K562 (cell line): ENCODE results near the gene MYL10. TPM values are rescaled to one million over a fixed set of nuclear protein-coding genes. Genes with fewer than 3 reads are reported as not detected.
A peak's percentile ranks its signal among the peaks of the same experiment; 100 is the strongest.

Source experiments
- CBX3 ChIP-seq, 2 experiments: IDR thresholded peaks; 1 replicate in 1 of 2; 2 replicates in 1 of 2; pipeline ENCODE4 v1.6.1; 2012; ENCODE audit warnings: inconsistent platforms in 2 of 2, low read length in 2 of 2, borderline replicate concordance in 1 of 2, control low read depth in 1 of 2
- DDX20 ChIP-seq: fragments of 450-650 bp; IDR thresholded peaks from 2 replicates; pipeline ENCODE4 v1.6.1; 2016; ENCODE audit warnings: missing genetic modification characterization, low read depth, mild to moderate bottlenecking, missing compliant biosample characterization, moderate library complexity
- DPF2 ChIP-seq: fragments of 450-650 bp; IDR thresholded peaks from 2 replicates; pipeline ENCODE4 v1.6.1; 2016
- HDAC3 ChIP-seq: fragments of 450-650 bp; IDR thresholded peaks from 2 replicates; pipeline ENCODE4 v1.6.1; 2018; ENCODE audit warnings: borderline replicate concordance, mild to moderate bottlenecking, moderate library complexity; ENCODE audit not compliant: partially characterized antibody
- HDAC8 ChIP-seq: fragments of 450-650 bp; IDR thresholded peaks from 2 replicates; pipeline ENCODE4 v1.6.1; 2016; ENCODE audit warnings: mild to moderate bottlenecking, missing genetic modification characterization, moderate library complexity, missing compliant biosample characterization
- RAD51 ChIP-seq: fragments of 450-650 bp; IDR thresholded peaks from 2 replicates; pipeline ENCODE4 v1.7.1; 2016; ENCODE audit warnings: low read depth, mild to moderate bottlenecking, borderline replicate concordance
- TEAD4 ChIP-seq, 2 experiments: sonication (generic) in 1 of 2; formaldehyde crosslinking in 1 of 2; IDR thresholded peaks; 2 replicates each; pipeline versions ENCODE4 v1.6.1 to v1.8.0; 2012 to 2022; ENCODE audit warnings: borderline replicate concordance in 1 of 2, inconsistent platforms in 1 of 2, low read length in 1 of 2, mild to moderate bottlenecking in 1 of 2, missing genetic modification reagents in 1 of 2
- ZNF436 ChIP-seq: fragments of 250-450, 450-650 bp; sonication (Bioruptor Pico); formaldehyde crosslinking; IDR thresholded peaks from 2 replicates; pipeline ENCODE4 v1.7.0; 2020; ENCODE audit warnings: mild to moderate bottlenecking
- ZNF589 ChIP-seq: fragments of 200-800 bp; sonication (Bioruptor generic); IDR thresholded peaks from 2 replicates; pipeline ENCODE4 v1.6.1; 2016; ENCODE audit warnings: low read depth, missing genetic modification characterization, missing compliant biosample characterization
- polyA plus RNA-seq, 8 experiments: library from polyadenylated mRNA; depleted of rRNA in 4 of 8; stranded (reverse) in 5 of 8; unstranded in 3 of 8; fragments of >200 nt; fragmentation: Nextera tagmentation in 2 of 8; fragmentation: Illumina TruSeq in 1 of 8; extraction: Ambion mirVana in 2 of 8; extraction: Trizol in 1 of 8; gene quantifications; 2 replicates each; pipeline versions ENCODE4 v1.2.1 to v1.2.3, GENCODE V29; 2011 to 2014; ENCODE audit warnings: inconsistent platforms in 1 of 8, missing spikeins in 1 of 8
- total RNA-seq, 7 experiments: library from RNA; depleted of rRNA in 6 of 7; stranded (reverse); fragments of >200 nt in 6 of 7; fragmentation: Illumina TruSeq in 2 of 7; extraction: Trizol in 2 of 7; gene quantifications; 2 replicates each; pipeline versions ENCODE4 v1.2.1 to v1.2.3, GENCODE V29; 2011 to 2021; ENCODE audit warnings: low replicate concordance in 1 of 7
- TF ChIP-seq, protein P1 (sequence below): fragments of 450-650 bp; IDR thresholded peaks from 2 replicates; pipeline ENCODE4 v1.6.1; 2016; ENCODE audit warnings: antibody characterized with exemption
- TF ChIP-seq, protein P2 (sequence below), 2 experiments: fragments of 200-800 bp in 1 of 2; sonication (Bioruptor generic) in 1 of 2; sonication (generic) in 1 of 2; formaldehyde crosslinking in 1 of 2; IDR thresholded peaks in 1 of 2; conservative IDR thresholded peaks in 1 of 2; 2 replicates each; pipeline versions ENCODE4 v1.5.0 to v1.6.1; 2016 to 2020; ENCODE audit warnings: missing compliant biosample characterization in 1 of 2, missing genetic modification characterization in 1 of 2, missing genetic modification reagents in 1 of 2
- TF ChIP-seq, protein P3 (sequence below): sonication (generic); formaldehyde crosslinking; IDR thresholded peaks from 2 replicates; pipeline ENCODE4 v1.9.0; 2022; ENCODE audit warnings: mild to moderate bottlenecking, missing genetic modification reagents
- TF ChIP-seq, protein P4 (sequence below): fragments of 450-650 bp; formaldehyde crosslinking; IDR thresholded peaks from 2 replicates; pipeline ENCODE4 v1.4.0; 2022; ENCODE audit warnings: missing genetic modification characterization
- TF ChIP-seq, protein P5 (sequence below): sonication (generic); formaldehyde crosslinking; IDR thresholded peaks from 2 replicates; pipeline ENCODE4 v1.8.0; 2023; ENCODE audit warnings: mild to moderate bottlenecking, missing genetic modification reagents
- TF ChIP-seq, protein P6 (sequence below): fragments of 250-450 bp; sonication (Bioruptor Pico); IDR thresholded peaks from 2 replicates; pipeline ENCODE4 v1.9.0; 2021; ENCODE audit warnings: mild to moderate bottlenecking

Gene MYL10
- total and polyA plus RNA-seq, 9 of the 15 experiments (the other 6 are each of a cell fraction or from before 2014, with no cell fraction given) = not detected

DNA sequence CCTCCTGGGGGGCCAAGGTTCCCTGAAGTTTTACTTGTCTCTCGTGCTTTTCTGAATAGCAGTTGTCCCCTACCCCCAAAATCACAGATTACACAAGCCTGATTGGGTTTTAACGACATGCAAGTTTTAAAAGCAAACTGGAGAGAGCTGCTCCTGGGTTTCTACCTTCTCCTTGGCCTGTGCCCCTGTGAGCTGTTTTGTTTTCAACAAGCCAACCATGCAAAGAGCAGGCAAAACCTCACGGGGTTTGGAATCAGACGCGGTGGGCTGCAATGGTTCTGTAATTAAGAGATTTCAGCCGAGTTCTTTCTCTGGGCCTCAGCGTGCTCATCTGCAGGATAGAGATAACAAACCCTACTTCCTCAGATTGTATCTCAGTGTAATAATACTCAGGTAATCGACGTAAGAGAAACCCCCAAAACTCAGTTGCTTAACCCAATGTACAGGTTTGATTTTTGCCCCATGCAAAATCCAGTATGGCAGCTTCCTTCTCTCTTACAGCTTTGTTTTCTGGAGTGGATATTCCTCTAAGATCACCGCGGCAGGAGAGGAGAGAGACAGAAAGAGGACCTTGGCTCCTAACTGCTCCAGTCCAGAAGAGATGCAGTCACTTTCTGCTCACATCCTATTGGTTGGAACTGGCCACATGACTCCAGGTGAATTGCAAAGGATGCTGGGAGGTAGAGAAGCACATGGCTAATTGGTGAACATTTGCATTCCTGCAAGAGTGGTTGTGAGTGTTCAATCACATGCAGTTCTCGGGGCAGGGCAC lies 42.0 kb downstream of the MYL10 start (continued):
- TF ChIP-seq, protein P1, sequence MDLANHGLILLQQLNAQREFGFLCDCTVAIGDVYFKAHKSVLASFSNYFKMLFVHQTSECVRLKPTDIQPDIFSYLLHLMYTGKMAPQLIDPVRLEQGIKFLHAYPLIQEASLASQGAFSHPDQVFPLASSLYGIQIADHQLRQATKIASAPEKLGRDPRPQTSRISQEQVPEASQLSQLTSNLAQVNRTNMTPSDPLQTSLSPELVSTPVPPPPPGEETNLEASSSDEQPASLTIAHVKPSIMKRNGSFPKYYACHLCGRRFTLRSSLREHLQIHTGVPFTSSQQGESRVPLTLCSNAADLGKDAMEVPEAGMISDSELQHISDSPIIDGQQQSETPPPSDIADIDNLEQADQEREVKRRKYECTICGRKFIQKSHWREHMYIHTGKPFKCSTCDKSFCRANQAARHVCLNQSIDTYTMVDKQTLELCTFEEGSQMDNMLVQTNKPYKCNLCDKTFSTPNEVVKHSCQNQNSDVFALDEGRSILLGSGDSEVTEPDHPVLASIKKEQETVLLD = no peak
- TF ChIP-seq DDX20 (tag) (no peak), ZNF589 (CRISPR knock-in tag) (no peak), ZNF436 (no peak), CBX3 (IDR thresholded peaks at IDR 0.05; ENCODE audit: borderline replicate concordance in 1 of 2, low read length in 2 of 2) (peak in 1 of 2 experiments; percentile 51; a peak in 1 of 3 replicates), DPF2 (no peak), TEAD4 (IDR thresholded peaks at IDR 0.05; ENCODE audit: low read length) (peak; percentile 44; the same call in 1 of the 2 replicates), TEAD4 (CRISPR knock-in tag; IDR thresholded peaks at IDR 0.05; ENCODE audit: borderline replicate concordance) (no peak), HDAC3 (no peak), HDAC8 (tag) (0 out of 2 replicates have a peak, but pooled peaks have one; percentile 24), RAD51 (peak; percentile 86)
- TF ChIP-seq, protein P2, sequence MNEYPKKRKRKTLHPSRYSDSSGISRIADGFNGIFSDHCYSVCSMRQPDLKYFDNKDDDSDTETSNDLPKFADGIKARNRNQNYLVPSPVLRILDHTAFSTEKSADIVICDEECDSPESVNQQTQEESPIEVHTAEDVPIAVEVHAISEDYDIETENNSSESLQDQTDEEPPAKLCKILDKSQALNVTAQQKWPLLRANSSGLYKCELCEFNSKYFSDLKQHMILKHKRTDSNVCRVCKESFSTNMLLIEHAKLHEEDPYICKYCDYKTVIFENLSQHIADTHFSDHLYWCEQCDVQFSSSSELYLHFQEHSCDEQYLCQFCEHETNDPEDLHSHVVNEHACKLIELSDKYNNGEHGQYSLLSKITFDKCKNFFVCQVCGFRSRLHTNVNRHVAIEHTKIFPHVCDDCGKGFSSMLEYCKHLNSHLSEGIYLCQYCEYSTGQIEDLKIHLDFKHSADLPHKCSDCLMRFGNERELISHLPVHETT (CRISPR knock-in tag; conservative IDR thresholded peaks at IDR 0.05 in 1 of 2, IDR thresholded peaks at IDR 0.05 in 1 of 2) = no peak
- TF ChIP-seq, protein P3, sequence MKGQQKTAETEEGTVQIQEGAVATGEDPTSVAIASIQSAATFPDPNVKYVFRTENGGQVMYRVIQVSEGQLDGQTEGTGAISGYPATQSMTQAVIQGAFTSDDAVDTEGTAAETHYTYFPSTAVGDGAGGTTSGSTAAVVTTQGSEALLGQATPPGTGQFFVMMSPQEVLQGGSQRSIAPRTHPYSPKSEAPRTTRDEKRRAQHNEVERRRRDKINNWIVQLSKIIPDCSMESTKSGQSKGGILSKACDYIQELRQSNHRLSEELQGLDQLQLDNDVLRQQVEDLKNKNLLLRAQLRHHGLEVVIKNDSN = peak; percentile 90
- TF ChIP-seq, protein P4, sequence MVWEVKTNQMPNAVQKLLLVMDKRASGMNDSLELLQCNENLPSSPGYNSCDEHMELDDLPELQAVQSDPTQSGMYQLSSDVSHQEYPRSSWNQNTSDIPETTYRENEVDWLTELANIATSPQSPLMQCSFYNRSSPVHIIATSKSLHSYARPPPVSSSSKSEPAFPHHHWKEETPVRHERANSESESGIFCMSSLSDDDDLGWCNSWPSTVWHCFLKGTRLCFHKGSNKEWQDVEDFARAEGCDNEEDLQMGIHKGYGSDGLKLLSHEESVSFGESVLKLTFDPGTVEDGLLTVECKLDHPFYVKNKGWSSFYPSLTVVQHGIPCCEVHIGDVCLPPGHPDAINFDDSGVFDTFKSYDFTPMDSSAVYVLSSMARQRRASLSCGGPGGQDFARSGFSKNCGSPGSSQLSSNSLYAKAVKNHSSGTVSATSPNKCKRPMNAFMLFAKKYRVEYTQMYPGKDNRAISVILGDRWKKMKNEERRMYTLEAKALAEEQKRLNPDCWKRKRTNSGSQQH (CRISPR knock-in tag) = no peak
- TF ChIP-seq, protein P5, sequence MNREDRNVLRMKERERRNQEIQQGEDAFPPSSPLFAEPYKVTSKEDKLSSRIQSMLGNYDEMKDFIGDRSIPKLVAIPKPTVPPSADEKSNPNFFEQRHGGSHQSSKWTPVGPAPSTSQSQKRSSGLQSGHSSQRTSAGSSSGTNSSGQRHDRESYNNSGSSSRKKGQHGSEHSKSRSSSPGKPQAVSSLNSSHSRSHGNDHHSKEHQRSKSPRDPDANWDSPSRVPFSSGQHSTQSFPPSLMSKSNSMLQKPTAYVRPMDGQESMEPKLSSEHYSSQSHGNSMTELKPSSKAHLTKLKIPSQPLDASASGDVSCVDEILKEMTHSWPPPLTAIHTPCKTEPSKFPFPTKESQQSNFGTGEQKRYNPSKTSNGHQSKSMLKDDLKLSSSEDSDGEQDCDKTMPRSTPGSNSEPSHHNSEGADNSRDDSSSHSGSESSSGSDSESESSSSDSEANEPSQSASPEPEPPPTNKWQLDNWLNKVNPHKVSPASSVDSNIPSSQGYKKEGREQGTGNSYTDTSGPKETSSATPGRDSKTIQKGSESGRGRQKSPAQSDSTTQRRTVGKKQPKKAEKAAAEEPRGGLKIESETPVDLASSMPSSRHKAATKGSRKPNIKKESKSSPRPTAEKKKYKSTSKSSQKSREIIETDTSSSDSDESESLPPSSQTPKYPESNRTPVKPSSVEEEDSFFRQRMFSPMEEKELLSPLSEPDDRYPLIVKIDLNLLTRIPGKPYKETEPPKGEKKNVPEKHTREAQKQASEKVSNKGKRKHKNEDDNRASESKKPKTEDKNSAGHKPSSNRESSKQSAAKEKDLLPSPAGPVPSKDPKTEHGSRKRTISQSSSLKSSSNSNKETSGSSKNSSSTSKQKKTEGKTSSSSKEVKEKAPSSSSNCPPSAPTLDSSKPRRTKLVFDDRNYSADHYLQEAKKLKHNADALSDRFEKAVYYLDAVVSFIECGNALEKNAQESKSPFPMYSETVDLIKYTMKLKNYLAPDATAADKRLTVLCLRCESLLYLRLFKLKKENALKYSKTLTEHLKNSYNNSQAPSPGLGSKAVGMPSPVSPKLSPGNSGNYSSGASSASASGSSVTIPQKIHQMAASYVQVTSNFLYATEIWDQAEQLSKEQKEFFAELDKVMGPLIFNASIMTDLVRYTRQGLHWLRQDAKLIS (CRISPR knock-in tag) = no peak
- TF ChIP-seq, protein P6, sequence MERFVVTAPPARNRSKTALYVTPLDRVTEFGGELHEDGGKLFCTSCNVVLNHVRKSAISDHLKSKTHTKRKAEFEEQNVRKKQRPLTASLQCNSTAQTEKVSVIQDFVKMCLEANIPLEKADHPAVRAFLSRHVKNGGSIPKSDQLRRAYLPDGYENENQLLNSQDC = no peak
